GM21360 (cell line): ENCODE data around the gene SOX9.
"Not testable (repeated sequence)": the region's sequence is repeated elsewhere in the genome, so short reads cannot be mapped to it uniquely, and the experiment has no call there.

Source experiments
- ATAC-seq: cut with Tn5 transposase; IDR thresholded peaks from one replicate; pipeline ENCODE4 v1.9.1; 2021; ENCODE audit warnings: mild to moderate bottlenecking, moderate library complexity; ENCODE audit not compliant: unreplicated experiment

The SOX9 gene

DNA sequence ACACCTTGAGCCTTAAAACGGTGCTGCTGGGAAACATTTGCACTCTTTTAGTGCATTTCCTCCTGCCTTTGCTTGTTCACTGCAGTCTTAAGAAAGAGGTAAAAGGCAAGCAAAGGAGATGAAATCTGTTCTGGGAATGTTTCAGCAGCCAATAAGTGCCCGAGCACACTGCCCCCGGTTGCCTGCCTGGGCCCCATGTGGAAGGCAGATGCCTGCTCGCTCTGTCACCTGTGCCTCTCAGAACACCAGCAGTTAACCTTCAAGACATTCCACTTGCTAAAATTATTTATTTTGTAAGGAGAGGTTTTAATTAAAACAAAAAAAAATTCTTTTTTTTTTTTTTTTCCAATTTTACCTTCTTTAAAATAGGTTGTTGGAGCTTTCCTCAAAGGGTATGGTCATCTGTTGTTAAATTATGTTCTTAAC is 4.4 kb downstream of the SOX9 start:
- no peak for ATAC-seq

DNA sequence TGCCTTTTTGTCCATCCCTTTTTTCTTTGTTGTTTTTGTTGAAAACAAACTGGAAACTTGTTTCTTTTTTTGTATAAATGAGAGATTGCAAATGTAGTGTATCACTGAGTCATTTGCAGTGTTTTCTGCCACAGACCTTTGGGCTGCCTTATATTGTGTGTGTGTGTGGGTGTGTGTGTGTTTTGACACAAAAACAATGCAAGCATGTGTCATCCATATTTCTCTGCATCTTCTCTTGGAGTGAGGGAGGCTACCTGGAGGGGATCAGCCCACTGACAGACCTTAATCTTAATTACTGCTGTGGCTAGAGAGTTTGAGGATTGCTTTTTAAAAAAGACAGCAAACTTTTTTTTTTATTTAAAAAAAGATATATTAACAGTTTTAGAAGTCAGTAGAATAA is 4.9 kb downstream of the SOX9 start:
- no peak for ATAC-seq

DNA sequence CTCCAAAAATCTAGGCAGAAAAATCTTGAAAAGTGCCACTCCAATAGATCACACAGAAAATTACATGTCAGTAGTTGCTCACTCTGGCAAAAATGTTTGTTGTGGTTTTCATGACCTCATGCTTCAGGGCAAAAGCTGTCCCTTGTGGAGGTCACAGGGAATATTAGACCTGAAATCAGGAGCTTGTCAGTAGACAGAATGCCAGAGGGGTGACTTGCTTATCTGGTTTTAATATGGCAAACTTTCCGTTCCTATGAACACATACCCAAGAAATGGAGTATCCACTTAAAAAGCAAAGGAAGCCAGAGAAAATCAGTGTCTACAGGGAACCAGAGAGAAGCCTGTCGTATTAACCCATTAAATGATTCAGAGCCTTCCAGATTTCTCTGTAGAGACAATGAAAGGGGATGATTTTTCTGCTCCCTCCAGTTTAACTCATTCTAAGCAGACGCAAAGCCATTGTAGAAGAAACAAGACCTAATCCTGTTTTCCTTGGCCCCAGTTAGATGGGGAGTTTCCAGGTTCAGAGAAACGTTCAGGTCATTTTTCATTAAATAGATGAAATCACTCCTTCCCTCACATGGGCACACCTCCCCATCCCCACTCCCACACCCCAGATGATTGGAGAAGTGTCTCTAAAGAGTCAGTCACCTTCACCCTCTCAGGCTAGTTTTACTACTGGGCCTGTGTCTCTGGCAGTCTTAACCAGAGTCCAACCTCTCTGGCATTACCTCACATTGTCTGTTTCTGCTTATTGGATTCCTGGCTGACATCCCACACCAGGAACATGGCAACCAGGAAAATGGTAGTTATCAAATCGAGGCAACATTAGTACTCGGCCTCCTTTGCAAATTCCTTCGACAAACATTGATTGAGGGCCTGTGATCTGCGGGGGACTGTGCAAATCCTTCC is 6.0 kb downstream of the SOX9 start:
- ATAC-seq, result no peak

DNA sequence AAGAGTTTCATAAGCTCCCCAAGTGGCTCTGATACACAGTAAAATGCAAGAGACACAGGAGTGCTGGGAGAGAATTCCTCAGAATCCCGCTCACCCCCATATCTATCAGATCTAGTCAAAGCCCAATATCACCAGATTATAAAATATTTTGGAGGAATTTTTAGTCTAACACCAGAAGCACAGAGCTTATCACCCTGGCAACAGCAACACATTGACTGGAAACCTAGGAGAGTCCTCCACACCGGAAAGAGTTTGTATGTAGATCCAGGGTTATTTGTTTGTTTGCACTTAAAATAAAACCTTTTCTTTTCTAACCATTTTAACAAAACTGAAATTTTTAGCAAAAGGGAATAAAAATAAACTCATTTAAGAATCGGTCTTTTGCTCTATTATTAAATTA is 7.2 kb downstream of the SOX9 start:
- ATAC-seq, result no peak

DNA sequence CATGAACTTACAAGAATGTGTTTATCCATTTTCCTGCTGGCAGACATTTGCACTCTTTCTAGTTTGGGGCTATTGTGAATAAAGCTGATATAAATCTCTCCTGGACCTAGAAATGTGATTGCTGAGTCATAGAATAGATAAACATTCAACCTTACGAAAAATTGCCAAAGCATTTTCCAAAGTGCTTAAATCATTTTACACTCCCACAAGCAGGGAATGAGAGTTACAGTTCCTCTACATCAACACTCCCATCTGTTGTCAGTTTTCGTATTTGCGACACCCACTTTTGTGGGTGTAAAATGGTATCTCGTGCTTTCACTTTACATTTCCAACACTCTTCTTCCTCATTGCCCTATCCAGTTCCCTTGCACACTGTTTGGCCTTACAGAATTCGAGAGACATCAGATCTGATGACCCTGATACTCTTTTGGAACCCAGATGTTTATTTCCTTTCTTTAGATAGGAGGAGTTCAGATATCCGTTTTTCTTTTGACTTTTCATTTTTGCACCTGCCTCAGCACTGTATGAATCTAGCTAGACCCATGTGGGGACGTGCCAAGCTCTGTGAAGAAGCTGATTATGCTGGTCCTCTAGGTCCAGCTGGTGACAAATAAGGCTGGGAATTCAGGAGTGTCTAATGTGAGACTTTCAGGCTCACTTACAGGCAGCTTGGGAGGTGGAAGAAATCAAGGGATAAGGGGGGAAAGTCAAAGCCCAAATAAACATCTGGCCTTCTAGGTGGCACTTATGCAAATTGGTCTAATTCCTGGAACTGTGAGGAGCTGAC is 14.0 kb downstream of the SOX9 start:
- ATAC-seq, result no peak

DNA sequence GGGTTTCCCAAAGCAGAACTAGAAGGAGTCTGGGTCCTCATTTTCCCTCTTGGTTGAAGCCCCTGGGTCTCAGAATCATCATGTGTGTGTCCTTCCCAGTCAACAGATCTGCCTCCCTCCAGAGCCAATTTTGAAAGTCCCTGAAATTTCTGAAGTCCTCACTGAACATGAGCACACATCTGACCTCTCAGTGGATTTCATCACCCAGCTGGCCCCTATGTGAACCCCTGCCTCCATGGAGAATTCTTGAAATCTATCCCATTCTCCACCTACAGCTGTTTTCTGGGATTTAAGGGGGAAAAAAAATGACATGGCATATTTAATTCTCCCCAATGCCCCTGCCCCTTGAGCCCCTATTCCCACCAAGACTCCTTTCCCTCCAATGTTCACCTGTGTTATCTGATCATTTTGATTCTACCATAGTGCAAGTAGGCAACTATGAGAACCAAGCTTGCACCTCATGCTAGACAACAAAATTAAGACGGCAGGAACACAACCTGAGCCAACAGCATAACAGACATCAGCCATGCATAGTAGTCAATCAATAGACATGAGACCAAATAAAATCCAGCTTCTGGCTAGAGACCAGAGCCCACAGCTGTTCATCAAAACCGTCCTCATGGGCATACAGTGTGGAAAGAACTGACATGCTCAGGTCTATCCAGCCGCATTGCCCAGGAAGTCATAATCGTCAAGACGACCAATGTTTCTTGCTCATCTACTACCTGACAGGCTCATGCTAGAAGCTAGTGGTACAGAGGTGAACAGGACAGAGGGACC is 14.9 kb downstream of the SOX9 start:
- ATAC-seq, result no peak

DNA sequence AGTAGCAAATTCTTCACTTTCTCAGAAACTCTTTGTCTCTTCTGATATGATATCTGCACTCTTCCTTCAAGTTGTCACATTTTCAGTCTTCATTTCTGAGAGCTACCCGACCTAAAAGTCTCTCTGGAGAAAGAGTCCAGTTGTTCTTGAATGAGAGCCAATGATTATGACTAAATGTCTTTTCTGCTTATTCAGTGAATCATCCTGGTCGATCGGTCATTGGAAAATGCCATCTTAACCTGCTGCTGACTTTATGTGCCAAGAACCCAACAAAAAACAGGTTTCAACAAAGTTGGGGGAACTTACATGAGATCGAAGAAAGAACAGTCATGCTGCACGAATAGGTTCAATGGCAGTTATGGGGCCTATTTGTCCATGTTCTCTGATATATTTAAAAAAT is 15.9 kb downstream of the SOX9 start:
- ATAC-seq, result no peak

DNA sequence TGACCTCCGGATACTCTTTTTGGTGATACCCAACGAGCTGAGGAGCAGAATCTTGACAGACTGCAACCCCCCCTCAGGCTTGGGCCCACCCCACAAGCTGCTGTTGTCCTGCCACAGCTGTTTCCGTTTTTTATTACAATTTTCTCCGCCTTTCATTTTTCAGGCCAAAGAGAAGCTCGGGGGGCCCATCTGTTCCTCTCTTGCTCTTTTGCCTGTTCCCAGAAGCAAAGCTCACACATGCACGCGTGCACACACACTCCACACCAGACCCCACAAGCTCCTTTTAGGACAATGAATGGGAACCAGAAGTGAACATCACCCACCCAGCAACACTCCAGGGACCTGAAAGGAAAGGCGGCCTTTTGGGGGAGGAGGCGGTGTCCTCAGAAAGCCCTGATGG is 16.3 kb downstream of the SOX9 start:
- no peak for ATAC-seq

DNA sequence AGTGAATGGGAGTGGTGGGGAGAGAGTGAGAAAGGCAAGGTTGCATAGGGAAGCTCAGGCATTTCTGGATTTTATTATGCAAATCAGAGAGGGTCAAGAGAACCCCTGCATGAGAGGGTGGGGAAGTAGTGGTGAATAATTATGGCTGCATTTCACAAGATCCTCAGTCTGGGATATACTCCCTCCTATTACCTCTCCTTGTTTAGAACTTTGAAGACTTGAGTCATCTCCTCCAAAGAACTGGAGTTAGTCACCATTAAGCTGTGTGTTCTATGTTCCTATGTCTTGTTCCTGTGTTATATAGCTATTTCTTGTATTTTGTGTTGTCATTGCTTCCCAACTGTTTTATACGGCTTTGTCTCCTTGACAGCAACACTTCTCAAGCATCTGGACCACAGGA is 18.4 kb downstream of the SOX9 start:
- no peak for ATAC-seq

DNA sequence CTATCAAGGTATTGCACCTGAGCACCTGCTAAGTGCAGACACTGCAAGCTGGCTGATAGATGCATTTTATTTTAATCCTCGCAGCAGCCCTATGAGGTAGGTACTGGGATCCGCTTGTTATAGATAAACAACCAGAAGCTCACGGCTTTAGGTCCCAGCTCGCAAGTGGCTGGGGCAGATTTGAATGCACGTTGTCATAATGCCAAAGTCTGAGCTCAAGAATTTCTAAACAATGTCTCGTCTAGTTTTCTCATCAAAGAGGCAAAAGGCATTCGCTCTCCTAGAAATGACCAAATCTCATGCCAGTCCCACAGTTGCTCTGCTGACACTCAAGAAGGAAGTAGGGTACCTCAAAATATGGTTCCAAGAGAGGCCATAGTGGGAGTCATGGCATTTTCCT is 20.5 kb downstream of the SOX9 start:
- ATAC-seq, result no peak

DNA sequence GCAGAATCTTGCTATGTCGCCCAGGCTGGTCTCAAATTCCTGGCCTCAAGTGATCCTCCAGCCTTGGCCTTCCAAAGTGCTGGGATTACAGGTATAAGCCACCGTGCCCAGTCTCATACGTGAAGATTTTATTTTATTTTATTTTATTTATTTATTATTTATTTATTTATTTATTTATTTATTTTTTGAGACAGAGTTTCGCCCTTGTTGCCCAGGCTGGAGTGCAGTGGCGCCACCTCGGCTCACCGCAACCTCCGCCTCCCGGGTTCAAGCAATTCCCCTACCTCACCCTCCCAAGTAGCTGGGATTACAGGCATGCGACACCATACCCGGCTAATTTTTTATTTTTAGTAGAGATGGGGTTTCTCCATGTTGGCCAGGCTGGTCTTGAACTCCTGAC is 21.3 kb downstream of the SOX9 start:
- ATAC-seq, result not testable (repeated sequence)

DNA sequence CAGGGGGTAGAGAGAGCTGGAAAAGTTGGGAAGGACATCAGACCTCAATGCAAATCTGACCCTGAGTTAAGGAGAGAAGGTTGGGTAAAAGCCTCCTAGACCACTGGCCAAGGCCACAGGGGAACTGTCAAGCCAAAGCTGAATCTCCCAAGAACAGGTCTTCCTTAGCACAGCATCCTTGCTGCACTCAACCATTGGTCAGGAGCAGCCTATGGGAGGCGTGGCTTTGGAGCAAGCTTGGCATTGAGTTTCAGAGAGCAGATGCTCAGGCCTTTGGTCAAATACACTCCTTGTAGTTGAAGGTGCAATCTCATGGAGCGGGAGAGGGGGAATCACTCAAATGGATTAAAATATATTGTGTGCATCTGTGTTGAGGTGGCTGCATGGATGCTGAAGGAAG is 21.8 kb downstream of the SOX9 start:
- ATAC-seq, result no peak

DNA sequence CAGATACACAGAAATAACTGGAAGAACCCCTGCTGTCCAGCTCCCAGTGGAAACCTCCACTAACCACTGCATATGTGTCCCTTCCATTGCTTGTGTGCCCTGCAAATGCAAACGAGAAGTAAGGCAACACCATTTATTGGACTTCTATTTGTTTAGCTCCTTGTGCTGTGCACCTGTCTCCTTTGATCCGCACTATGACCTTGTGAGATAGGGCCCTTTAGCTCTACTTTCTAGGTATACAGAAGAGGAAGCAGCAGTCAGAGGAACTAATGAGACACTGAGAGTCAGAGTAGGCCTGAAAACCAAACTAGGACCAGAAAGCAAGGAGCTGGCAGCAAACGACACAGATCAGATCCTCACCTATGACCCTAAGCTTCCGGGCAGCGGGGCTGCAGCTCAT is 22.4 kb downstream of the SOX9 start:
- no peak for ATAC-seq

DNA sequence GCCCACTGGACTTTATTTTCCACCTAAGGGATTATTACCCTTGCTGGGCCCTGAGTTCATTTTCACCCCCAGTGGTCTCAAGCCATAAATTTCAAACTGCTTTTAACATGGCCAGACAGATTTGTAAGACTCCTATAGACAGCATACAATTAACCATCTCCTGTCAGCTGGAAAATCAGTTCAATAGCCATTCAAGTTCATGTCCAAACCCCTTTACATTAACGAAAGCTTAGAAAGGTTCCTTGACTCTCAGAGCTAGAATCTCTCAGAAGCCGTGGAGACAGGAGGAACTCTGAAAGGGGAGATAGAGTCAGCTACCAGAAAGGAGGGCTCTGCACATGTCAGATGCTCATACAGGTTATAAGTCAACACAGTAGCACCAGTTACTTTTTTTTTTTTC is 23.3 kb downstream of the SOX9 start:
- ATAC-seq, result no peak

DNA sequence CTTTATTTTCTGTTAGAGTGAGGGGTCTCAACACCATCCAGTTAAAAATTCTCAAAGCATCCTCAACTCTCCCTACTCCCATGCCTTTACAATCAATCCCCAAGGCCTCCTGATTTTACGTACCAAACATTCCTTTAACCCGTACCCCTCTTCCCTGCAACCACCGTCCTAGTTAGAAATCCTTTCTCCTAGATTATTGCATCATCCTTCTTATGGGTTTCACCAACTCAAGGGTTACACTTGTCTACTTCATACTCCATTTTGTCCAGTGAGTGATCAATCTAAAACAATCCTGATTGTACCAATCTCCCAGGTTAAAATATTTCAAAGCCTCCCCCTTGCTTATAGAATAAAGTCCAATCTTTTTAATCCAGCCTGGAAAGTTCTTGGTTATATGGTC is 24.7 kb downstream of the SOX9 start:
- no peak for ATAC-seq

DNA sequence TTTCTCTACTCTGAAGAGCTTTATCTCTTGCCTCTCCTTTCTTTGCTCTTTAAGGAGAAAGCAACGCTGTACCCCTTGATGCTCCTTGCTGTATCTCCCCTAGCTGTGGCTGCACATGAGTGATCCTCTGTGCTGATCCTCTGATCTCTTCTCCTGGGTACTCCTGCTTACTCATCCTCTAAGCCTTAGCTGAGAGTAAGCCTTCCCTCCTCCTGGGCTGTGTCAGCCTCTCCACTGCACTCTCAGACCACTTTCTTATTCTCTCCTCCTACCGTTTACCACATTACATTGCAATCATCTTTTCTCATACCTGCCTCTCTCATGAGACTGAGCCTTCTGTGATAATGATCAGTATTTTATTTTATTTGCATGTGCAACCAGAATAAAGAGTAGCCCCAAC is 25.1 kb downstream of the SOX9 start:
- no peak for ATAC-seq

DNA sequence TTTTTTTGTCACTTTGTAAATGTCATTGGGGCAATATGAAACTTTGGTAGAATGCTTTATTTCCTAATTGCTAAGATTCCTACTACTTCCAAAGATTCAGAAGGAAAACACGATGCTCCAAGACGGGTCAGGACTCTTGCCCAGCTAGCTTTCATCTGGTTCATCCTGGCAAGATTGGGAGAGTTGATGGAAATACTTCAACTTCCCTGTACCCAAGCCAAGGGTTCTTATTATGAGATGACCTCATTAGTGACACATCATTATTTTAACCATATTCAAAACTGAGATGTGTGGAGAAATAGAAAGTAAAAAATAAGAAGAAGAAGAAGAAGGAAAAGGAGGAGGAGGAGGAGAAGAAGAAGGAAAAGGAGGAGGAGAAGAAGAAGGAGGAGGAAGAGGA is 25.6 kb downstream of the SOX9 start:
- ATAC-seq, result no peak

DNA sequence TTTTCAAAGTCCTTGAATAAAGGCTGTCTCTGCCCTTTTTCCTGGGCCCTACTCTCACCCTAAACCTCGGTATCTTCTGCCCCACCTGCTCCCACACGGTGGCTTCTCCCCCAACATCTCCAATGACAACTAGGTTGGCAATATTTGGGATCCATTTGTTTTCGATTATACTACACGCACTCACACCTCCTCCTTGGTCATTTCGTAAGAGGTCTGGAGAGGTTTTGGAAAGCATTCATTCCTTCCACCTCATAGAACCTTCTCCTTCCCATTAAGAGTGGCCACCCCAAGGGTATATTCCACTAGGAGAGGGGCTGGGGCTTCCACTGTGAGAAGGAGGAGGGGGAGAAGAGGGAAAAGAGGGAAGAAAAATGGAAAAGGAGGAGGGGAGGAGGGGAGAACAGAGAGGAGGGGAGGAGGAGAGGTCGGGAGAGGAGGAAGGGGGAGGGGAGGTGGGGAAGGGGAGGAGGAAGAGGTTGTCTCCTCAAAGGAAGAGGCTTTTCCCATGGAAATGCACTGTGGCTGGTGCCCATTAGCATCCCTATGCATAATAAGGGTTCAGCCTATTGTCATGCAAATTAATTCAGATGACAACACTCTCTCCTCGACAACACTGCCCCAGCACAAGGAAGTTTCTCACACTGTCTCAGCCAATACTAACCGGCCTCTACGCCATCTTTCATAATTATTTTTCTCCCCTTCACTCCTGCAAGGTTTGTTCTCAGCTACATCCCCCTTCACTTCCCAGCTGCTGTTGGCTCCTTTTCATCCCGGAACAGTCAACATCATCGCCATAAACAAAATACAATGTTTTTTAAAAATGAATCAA is 30.0 kb downstream of the SOX9 start:
- ATAC-seq, result no peak

DNA sequence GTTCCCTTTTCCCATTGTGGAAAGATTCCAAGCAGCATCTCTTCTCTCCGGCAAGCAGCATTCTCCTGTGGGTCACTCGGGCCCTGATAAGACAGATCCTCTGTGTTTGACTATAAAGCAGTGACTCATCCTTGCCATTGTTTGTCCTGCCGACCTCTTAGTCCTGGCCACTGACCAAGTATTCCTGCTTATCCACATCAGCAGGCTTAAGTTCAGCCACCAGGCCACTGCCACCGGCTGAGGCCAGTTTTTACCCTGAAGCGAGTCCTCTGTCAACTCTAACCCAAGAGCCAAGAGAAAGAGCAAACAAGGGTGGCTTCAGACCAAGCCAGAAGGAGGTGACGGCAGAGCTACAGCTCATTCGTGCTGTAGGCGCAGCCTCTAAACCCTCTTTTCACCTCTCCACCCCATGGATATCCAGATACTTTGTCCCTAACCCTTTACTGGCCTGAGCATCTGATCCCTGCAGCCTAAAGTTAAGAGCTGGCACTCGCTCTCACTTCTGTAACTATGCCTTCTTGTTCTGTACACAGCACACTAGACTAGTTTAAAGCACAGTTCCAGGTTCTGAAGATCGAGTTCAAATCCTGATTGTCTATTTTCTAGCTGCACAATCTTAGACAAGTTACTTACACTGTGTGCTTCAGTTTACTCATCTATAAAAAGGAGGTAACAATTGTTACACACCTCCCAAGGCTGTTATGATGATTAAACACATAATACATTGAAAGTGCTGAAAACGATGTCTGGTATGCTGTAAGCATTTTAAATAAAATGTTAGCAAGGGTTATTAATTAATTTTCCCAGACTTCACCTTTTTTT is 31.0 kb downstream of the SOX9 start:
- no peak for ATAC-seq
